WTC11 (cell line): Measurements from ENCODE around the gene HTR4. TPM values are rescaled to one million over a fixed set of nuclear protein-coding genes. Genes with fewer than 3 reads are reported as not detected.

ENCODE experiments used
- ATAC-seq: fragments of 200-7000 bp; cut with Tn5 transposase; 2 replicates; pipeline ENCODE4 v1.10.0; 2021; ENCODE audit warnings: mild to moderate bottlenecking, moderate library complexity
- CTCF ChIA-PET: fragments of 300-600 bp; sonication (Branson Sonifier 250); formaldehyde crosslinking; loops from one replicate; lab custom pipeline; 2021; ENCODE audit warnings: antibody characterized with exemption; lab: Charles Lee
- POLR2A ChIA-PET: fragments of 350-600 bp; sonication (Branson Sonifier 250); formaldehyde crosslinking; loops from one replicate; lab custom pipeline; 2021; ENCODE audit warnings: antibody characterized with exemption; lab: Charles Lee
- DNase-seq: peaks from one replicate; pipeline ENCODE4 v3.0.0; 2021; ENCODE audit warnings: low spot score
- H3K27ac Mint-ChIP-seq: 2 replicates; pipeline ENCODE4 v1.8.0; 2021; ENCODE audit warnings: mixed read lengths
- H3K27me3 Mint-ChIP-seq: 2 replicates; pipeline ENCODE4 v1.8.0; 2021; ENCODE audit warnings: low read depth, mild to moderate bottlenecking, moderate library complexity, mixed read lengths
- H3K36me3 Mint-ChIP-seq: 2 replicates; pipeline ENCODE4 v1.8.0; 2021; ENCODE audit warnings: mixed read lengths
- H3K4me1 Mint-ChIP-seq: 2 replicates; pipeline ENCODE4 v1.8.0; 2022; ENCODE audit warnings: mixed read lengths
- H3K4me3 Mint-ChIP-seq: 2 replicates; pipeline ENCODE4 v1.8.0; 2021; ENCODE audit warnings: mild to moderate bottlenecking, moderate library complexity, mixed read lengths
- H3K9me3 Mint-ChIP-seq: 2 replicates; pipeline ENCODE4 v1.8.0; 2021; ENCODE audit warnings: mixed read lengths
- CBFB ChIP-seq: sonication (generic); formaldehyde crosslinking; IDR thresholded peaks from 2 replicates; pipeline ENCODE4 v1.8.1; 2022; ENCODE audit warnings: mild to moderate bottlenecking, low read depth, missing genetic modification reagents
- ETV6 ChIP-seq: sonication (generic); formaldehyde crosslinking; IDR thresholded peaks from 2 replicates; pipeline ENCODE4 v1.8.1; 2022; ENCODE audit warnings: mild to moderate bottlenecking, missing genetic modification reagents
- KAT7 ChIP-seq: sonication (generic); formaldehyde crosslinking; IDR thresholded peaks from 2 replicates; pipeline ENCODE4 v1.8.1; 2023; ENCODE audit warnings: missing genetic modification reagents, mild to moderate bottlenecking, borderline replicate concordance
- NFYB ChIP-seq: sonication (generic); formaldehyde crosslinking; conservative IDR thresholded peaks from 2 replicates; pipeline ENCODE4 v1.8.0; 2022; ENCODE audit warnings: low read depth, missing genetic modification reagents
- NR3C1 ChIP-seq: sonication (generic); formaldehyde crosslinking; conservative IDR thresholded peaks from 2 replicates; pipeline ENCODE4 v1.8.1; 2023; ENCODE audit warnings: low read depth, mild to moderate bottlenecking, missing genetic modification reagents
- SMAD3 ChIP-seq: sonication (generic); formaldehyde crosslinking; IDR thresholded peaks from 2 replicates; pipeline ENCODE4 v1.8.0; 2022; ENCODE audit warnings: missing genetic modification reagents, mild to moderate bottlenecking, borderline replicate concordance
- SMAD4 ChIP-seq: sonication (generic); formaldehyde crosslinking; IDR thresholded peaks from 2 replicates; pipeline ENCODE4 v1.8.0; 2022; ENCODE audit warnings: mild to moderate bottlenecking, missing genetic modification reagents
- TCF7 ChIP-seq: sonication (generic); formaldehyde crosslinking; IDR thresholded peaks from 2 replicates; pipeline ENCODE4 v1.8.0; 2022; ENCODE audit warnings: mild to moderate bottlenecking, low read depth, missing genetic modification reagents, moderate library complexity
- ZBTB21 ChIP-seq: sonication (generic); formaldehyde crosslinking; IDR thresholded peaks from 2 replicates; pipeline ENCODE4 v1.8.1; 2023; ENCODE audit warnings: mild to moderate bottlenecking, missing genetic modification reagents, borderline replicate concordance
- ZNF396 ChIP-seq: fragments of 250-450 bp; sonication (Bioruptor Pico); IDR thresholded peaks from 2 replicates; pipeline ENCODE4 v1.8.0; 2021; ENCODE audit warnings: mild to moderate bottlenecking, moderate library complexity, borderline replicate concordance
- ZNF671 ChIP-seq: fragments of 250-450 bp; sonication (Bioruptor Pico); IDR thresholded peaks from 2 replicates; pipeline ENCODE4 v1.8.0; 2021; ENCODE audit warnings: mild to moderate bottlenecking
- total RNA-seq: library from RNA; stranded (reverse); gene quantifications from 3 replicates; pipeline ENCODE4 v1.2.3, GENCODE V29; 2021
- TF ChIP-seq, protein P1 (sequence below): sonication (generic); formaldehyde crosslinking; IDR thresholded peaks from 2 replicates; pipeline ENCODE4 v1.8.1; 2023; ENCODE audit warnings: mild to moderate bottlenecking, moderate library complexity, missing genetic modification reagents
- TF ChIP-seq, protein P2 (sequence below): fragments of 250-450 bp; sonication (Bioruptor Pico); IDR thresholded peaks from 2 replicates; pipeline ENCODE4 v1.9.0; 2021; ENCODE audit warnings: mild to moderate bottlenecking
- TF ChIP-seq, protein P3 (sequence below): fragments of 250-450 bp; sonication (Bioruptor Pico); conservative IDR thresholded peaks from 2 replicates; pipeline ENCODE4 v1.9.0; 2021; ENCODE audit warnings: mild to moderate bottlenecking
- TF ChIP-seq, protein P4 (sequence below): sonication (generic); formaldehyde crosslinking; IDR thresholded peaks from 2 replicates; pipeline ENCODE4 v1.8.1; 2023; ENCODE audit warnings: mild to moderate bottlenecking, missing genetic modification reagents, borderline replicate concordance
- TF ChIP-seq, protein P5 (sequence below): sonication (generic); formaldehyde crosslinking; IDR thresholded peaks from 2 replicates; pipeline ENCODE4 v1.8.0; 2022; ENCODE audit warnings: mild to moderate bottlenecking, missing genetic modification reagents
- TF ChIP-seq, protein P6 (sequence below): sonication (generic); formaldehyde crosslinking; IDR thresholded peaks from 2 replicates; pipeline ENCODE4 v1.8.0; 2022; ENCODE audit warnings: mild to moderate bottlenecking, missing genetic modification reagents

HTR4 gene
- total RNA-seq, 1 experiment from 2014 or later = not detected

DNA sequence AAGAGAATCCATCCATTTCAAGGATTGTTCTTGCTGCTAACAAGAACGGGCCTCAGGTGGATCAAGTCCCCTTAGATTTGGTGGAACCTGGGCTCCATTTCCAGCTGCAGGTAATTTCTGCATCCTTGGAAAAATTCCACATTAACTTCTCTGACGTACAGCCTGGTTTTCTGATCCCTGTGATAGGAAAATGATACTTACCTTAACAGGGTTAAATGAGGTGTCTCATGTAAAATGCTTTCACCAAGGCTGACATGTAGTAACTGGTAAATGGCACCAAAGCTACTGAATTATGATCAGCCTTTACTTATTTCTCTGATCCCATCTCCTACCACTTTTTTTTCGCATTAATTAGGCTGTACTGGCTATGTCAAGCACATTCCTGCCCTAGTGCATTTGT, 176.9 kb downstream of the HTR4 start:
- ATAC-seq = no peak
- Mint-ChIP-seq H3K4me1 (peaks cover 2% of the 10 kb centered on the region; the same call in 1 of the 2 replicates), H3K27me3 (peaks cover 4% of the 10 kb centered on the region), H3K4me3 (no peak overlapping the region), H3K9me3 (no peaks in the 10 kb centered on the region), H3K36me3 (no peaks in the 10 kb centered on the region), H3K27ac (no peak overlapping the region)
- DNase-seq = no peak
- TF ChIP-seq, protein P1, sequence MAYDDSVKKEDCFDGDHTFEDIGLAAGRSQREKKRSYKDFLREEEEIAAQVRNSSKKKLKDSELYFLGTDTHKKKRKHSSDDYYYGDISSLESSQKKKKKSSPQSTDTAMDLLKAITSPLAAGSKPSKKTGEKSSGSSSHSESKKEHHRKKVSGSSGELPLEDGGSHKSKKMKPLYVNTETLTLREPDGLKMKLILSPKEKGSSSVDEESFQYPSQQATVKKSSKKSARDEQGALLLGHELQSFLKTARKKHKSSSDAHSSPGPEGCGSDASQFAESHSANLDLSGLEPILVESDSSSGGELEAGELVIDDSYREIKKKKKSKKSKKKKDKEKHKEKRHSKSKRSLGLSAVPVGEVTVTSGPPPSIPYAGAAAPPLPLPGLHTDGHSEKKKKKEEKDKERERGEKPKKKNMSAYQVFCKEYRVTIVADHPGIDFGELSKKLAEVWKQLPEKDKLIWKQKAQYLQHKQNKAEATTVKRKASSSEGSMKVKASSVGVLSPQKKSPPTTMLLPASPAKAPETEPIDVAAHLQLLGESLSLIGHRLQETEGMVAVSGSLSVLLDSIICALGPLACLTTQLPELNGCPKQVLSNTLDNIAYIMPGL (CRISPR knock-in tag) = no peak
- CTCF ChIA-PET = no interaction called here
- POLR2A ChIA-PET = no interaction called here

DNA sequence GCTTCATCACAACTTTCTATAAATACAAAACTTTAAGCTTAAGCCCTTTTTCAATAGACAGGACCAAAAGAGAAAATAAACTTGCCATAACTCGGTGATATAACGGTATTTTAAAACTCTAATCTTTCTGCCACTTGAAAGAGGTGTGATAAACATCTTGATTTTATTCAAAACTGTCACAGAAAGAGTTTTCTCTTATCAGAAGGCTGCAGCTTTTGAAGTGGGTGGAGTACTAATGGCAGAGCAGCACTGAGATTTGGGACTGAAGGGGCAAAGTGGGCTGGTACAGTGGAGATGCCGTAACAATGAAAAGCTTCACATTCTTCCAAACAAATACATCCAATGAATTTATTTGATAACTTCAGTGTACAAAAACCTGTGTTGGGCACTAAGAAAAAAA, 178.0 kb downstream of the HTR4 start:
- Mint-ChIP-seq H3K9me3 (no peaks in the 10 kb centered on the region), H3K27me3 (peaks cover 4% of the 10 kb centered on the region), H3K36me3 (no peaks in the 10 kb centered on the region), H3K4me1 (no peaks in the 10 kb centered on the region), H3K27ac (no peak overlapping the region), H3K4me3 (no peak overlapping the region)
- CTCF ChIA-PET = interaction anchor here (0.8 kb wide), 1 partner anchor 255 kb away, joined by 3 read pairs; no protein-coding TSS in a partner anchor
- TF ChIP-seq KAT7 (no peak), NFYB (CRISPR knock-in tag) (no peak), ZNF396 (no peak), CBFB (no peak), ZNF671 (CRISPR knock-in tag) (no peak), ETV6 (CRISPR knock-in tag) (no peak), SMAD3 (CRISPR knock-in tag) (no peak)
- TF ChIP-seq, protein P2, sequence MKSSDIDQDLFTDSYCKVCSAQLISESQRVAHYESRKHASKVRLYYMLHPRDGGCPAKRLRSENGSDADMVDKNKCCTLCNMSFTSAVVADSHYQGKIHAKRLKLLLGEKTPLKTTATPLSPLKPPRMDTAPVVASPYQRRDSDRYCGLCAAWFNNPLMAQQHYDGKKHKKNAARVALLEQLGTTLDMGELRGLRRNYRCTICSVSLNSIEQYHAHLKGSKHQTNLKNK (CRISPR knock-in tag) = no peak
- TF ChIP-seq, protein P3, sequence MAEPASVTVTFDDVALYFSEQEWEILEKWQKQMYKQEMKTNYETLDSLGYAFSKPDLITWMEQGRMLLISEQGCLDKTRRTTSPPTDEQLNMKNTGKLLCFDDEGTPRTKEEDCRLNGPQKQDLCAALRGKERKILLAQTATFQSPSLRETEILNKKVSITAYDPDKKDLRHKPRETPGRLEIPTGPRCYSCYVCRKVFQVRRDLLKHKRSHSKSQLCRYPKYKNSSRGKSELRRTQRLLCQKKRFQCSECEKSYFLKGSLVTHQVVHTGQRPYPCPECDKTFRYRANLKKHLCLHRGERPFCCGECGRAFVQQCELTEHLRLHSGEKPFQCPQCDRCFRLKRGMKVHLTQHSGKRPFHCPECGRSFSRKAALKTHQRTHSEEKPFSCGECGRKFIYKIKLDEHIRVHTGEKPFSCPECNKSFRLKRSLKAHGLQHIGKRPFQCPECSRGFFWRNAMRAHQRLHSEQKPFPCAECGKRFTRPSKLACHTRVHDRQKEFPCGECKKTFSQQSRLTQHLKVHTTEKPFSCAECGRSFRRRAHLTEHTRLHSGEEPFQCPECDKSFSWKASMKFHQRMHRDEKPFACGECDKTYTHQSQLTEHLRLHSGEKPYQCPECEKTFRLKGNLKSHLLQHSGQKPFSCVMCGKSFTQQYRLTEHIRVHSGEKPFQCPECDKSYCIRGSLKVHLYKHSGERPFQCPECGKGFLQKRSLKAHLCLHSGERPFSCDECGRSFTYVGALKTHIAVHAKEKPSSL (CRISPR knock-in tag) = no peak
- POLR2A ChIA-PET = no interaction called here
- ATAC-seq (no peak), DNase-seq (no peak)

DNA sequence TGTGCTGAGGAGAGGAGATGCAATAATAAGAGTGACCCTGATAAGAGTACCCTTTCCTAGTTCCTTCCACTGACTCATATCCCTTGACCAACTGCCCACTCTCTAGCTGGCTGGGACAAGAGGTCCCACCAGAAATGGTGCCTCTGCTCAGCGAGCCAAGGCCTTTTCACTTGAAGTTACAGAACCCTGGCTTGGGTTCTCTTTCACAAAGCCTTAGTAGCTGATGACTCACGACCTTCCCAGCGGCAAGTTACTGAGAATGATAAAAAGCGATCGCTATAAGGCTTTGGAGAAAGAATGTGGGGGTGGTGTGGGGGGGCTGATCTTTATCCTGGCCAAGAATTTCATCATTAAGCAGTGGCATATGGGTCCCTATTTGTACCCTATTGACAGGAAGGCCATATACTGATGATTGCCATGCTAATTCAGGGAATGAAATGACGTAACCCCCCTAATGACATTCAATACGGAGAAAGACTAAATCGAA, 180.3 kb downstream of the HTR4 start:
- no peak for ATAC-seq
- no peaks in the 10 kb centered on the region for H3K9me3 Mint-ChIP-seq
- H3K4me3 Mint-ChIP-seq = no peak overlapping the region
- no peaks in the 10 kb centered on the region for H3K4me1 Mint-ChIP-seq
- TF ChIP-seq TCF7 (CRISPR knock-in tag) = no peak
- no peak for TF ChIP-seq NR3C1 (CRISPR knock-in tag)
- TF ChIP-seq ZBTB21 = no peak
- TF ChIP-seq, protein P4, sequence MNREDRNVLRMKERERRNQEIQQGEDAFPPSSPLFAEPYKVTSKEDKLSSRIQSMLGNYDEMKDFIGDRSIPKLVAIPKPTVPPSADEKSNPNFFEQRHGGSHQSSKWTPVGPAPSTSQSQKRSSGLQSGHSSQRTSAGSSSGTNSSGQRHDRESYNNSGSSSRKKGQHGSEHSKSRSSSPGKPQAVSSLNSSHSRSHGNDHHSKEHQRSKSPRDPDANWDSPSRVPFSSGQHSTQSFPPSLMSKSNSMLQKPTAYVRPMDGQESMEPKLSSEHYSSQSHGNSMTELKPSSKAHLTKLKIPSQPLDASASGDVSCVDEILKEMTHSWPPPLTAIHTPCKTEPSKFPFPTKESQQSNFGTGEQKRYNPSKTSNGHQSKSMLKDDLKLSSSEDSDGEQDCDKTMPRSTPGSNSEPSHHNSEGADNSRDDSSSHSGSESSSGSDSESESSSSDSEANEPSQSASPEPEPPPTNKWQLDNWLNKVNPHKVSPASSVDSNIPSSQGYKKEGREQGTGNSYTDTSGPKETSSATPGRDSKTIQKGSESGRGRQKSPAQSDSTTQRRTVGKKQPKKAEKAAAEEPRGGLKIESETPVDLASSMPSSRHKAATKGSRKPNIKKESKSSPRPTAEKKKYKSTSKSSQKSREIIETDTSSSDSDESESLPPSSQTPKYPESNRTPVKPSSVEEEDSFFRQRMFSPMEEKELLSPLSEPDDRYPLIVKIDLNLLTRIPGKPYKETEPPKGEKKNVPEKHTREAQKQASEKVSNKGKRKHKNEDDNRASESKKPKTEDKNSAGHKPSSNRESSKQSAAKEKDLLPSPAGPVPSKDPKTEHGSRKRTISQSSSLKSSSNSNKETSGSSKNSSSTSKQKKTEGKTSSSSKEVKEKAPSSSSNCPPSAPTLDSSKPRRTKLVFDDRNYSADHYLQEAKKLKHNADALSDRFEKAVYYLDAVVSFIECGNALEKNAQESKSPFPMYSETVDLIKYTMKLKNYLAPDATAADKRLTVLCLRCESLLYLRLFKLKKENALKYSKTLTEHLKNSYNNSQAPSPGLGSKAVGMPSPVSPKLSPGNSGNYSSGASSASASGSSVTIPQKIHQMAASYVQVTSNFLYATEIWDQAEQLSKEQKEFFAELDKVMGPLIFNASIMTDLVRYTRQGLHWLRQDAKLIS = no peak
- no peak for TF ChIP-seq SMAD4 (CRISPR knock-in tag)
- TF ChIP-seq, protein P5, sequence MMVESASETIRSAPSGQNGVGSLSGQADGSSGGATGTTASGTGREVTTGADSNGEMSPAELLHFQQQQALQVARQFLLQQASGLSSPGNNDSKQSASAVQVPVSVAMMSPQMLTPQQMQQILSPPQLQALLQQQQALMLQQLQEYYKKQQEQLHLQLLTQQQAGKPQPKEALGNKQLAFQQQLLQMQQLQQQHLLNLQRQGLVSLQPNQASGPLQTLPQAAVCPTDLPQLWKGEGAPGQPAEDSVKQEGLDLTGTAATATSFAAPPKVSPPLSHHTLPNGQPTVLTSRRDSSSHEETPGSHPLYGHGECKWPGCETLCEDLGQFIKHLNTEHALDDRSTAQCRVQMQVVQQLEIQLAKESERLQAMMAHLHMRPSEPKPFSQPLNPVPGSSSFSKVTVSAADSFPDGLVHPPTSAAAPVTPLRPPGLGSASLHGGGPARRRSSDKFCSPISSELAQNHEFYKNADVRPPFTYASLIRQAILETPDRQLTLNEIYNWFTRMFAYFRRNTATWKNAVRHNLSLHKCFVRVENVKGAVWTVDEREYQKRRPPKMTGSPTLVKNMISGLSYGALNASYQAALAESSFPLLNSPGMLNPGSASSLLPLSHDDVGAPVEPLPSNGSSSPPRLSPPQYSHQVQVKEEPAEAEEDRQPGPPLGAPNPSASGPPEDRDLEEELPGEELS (CRISPR knock-in tag) = no peak
- TF ChIP-seq, protein P3 (CRISPR knock-in tag) = no peak
- TF ChIP-seq, protein P6, sequence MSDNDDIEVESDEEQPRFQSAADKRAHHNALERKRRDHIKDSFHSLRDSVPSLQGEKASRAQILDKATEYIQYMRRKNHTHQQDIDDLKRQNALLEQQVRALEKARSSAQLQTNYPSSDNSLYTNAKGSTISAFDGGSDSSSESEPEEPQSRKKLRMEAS (CRISPR knock-in tag) = no peak
- TF ChIP-seq, all 79 proteins: peak for 0
- Mint-ChIP-seq H3K36me3 (no peaks in the 10 kb centered on the region), H3K27me3 (peaks cover 4% of the 10 kb centered on the region), H3K27ac (no peak overlapping the region)
- no peak for DNase-seq
- ChIA-PET CTCF (interaction anchor here (1.0 to 1.3 kb wide), 2 partner anchors 9 to 257 kb away, joined by 3 to 5 read pairs; no protein-coding TSS in a partner anchor), POLR2A (no interaction called here)
